GM12878 (cell line): ENCODE data around the gene FAM221B. TPM values are rescaled to one million over a fixed set of nuclear protein-coding genes. Genes with fewer than 3 reads are reported as not detected.

ENCODE experiments used
- ATAC-seq: fragments of 200-7000 bp; cut with Tn5 transposase; 3 replicates; pipeline ENCODE4 v1.9.1; 2020; ENCODE audit warnings: mild to moderate bottlenecking, moderate library complexity
- BruUV-seq: library from RNA; stranded (reverse); fragments of 400-500 nt; replicated peaks from 2 replicates; lab custom pipeline; 2021; lab: Mats Ljungman, UMichigan
- CTCF ChIA-PET: fragments of 300-600 bp; sonication (Branson Sonifier 250); formaldehyde crosslinking; extraction: SDS; loops from one replicate; lab custom pipeline; 2021; ENCODE audit warnings: inconsistent platforms; lab: Yijun Ruan, JAX
- POLR2A ChIA-PET: fragments of 350-600 bp; formaldehyde crosslinking; extraction: SDS; loops from one replicate; lab custom pipeline; 2021; ENCODE audit warnings: inconsistent platforms; lab: Charles Lee
- RAD21 ChIA-PET: fragments of 300-600 bp; sonication (Branson Sonifier 250); formaldehyde crosslinking; loops from one replicate; lab custom pipeline; 2023; ENCODE audit warnings: antibody characterized with exemption; ENCODE audit not compliant: unreplicated experiment; lab: Charles Lee
- SMC1A ChIA-PET: fragments of 300-600 bp; sonication (Branson Sonifier 250); formaldehyde crosslinking; loops from one replicate; lab custom pipeline; 2023; ENCODE audit not compliant: unreplicated experiment, uncharacterized antibody; lab: Charles Lee
- DNase-seq: peaks from one replicate; pipeline ENCODE4 v3.0.0-alpha.2; 2011; ENCODE audit warnings: low read depth, low spot score
- FAIRE-seq: peaks from 3 replicates; lab custom pipeline; 2011; peaks lifted over from hg19 to GRCh38; lab: Jason Lieb, UNC
- H2AFZ ChIP-seq: 2 replicates; pipeline ENCODE4 v1.6.0; 2011; ENCODE audit warnings: low read depth, low read length, control low read depth; ENCODE audit not compliant: control insufficient read depth
- H3K27ac ChIP-seq: 2 replicates; pipeline ENCODE4 v1.5.1; 2011; ENCODE audit warnings: control low read depth; ENCODE audit not compliant: control insufficient read depth, insufficient read depth
- H3K27me3 ChIP-seq, 2 experiments: replicated peaks in 1 of 2; 2 replicates each; pipeline versions ENCODE4 v1.6.0 to v1.6.1; 2011; ENCODE audit warnings: low read length in 1 of 2; ENCODE audit not compliant: control insufficient read depth in 2 of 2, insufficient read depth in 2 of 2
- H3K36me3 ChIP-seq, 2 experiments: 2 replicates each; pipeline ENCODE4 v1.5.1; 2011; ENCODE audit warnings: low read length in 1 of 2; ENCODE audit not compliant: control insufficient read depth in 2 of 2, insufficient read depth in 2 of 2
- H3K4me1 ChIP-seq: 2 replicates; pipeline ENCODE4 v1.6.1; 2011; ENCODE audit warnings: mild to moderate bottlenecking, low read length, moderate library complexity, mixed read lengths; ENCODE audit not compliant: control insufficient read depth, insufficient read depth
- H3K4me2 ChIP-seq: 2 replicates; pipeline ENCODE4 v1.6.0; 2011; ENCODE audit warnings: control low read depth; ENCODE audit not compliant: control insufficient read depth, insufficient read depth
- H3K4me3 ChIP-seq: fragments of 200-600 bp; sonication (generic); 2 replicates; pipeline ENCODE4 v1.5.1; 2016
- H3K79me2 ChIP-seq: 2 replicates; pipeline ENCODE4 v1.6.0; 2011; ENCODE audit warnings: low read length; ENCODE audit not compliant: control insufficient read depth, insufficient read depth
- H3K9ac ChIP-seq: 2 replicates; pipeline ENCODE4 v1.8.0; 2011; ENCODE audit warnings: low read length, control low read depth, mixed read lengths; ENCODE audit not compliant: control insufficient read depth, insufficient read depth
- H3K9me3 ChIP-seq: replicated peaks from 3 replicates; pipeline ENCODE4 v1.5.1; 2011; ENCODE audit warnings: mild to moderate bottlenecking, low read length; ENCODE audit not compliant: control insufficient read depth, insufficient read depth
- H4K20me1 ChIP-seq: 2 replicates; pipeline ENCODE4 v1.6.0; 2011; ENCODE audit not compliant: control insufficient read depth, insufficient read depth
- ATF3 ChIP-seq: IDR thresholded peaks from 2 replicates; pipeline ENCODE4 v1.6.1; 2011; ENCODE audit warnings: low read depth, mild to moderate bottlenecking, low read length, moderate library complexity, borderline replicate concordance; ENCODE audit errors: extremely low read depth
- BCL3 ChIP-seq: IDR thresholded peaks from 2 replicates; pipeline ENCODE4 v1.6.1; 2011; ENCODE audit warnings: borderline replicate concordance, low read depth, mild to moderate bottlenecking, moderate library complexity, low read length; ENCODE audit not compliant: insufficient read depth, poor library complexity, severe bottlenecking
- BMI1 ChIP-seq: fragments of 450-650 bp; IDR thresholded peaks from 2 replicates; pipeline ENCODE4 v1.6.1; 2016; ENCODE audit warnings: mild to moderate bottlenecking, moderate library complexity, borderline replicate concordance
- CHD1 ChIP-seq: IDR thresholded peaks from 2 replicates; pipeline ENCODE4 v1.6.1; 2012; ENCODE audit warnings: low read depth, low read length, improper control_type of control experiment
- HDAC2 ChIP-seq: fragments of 200-600 bp; sonication (generic); IDR thresholded peaks from 2 replicates; pipeline ENCODE4 v1.6.1; 2017
- IKZF2 ChIP-seq, 2 experiments: fragments of 450-650 bp; IDR thresholded peaks; 2 replicates each; pipeline ENCODE4 v1.6.1; 2017; ENCODE audit warnings: mild to moderate bottlenecking in 2 of 2, moderate library complexity in 2 of 2
- LARP7 ChIP-seq: fragments of 450-650 bp; IDR thresholded peaks from 2 replicates; pipeline ENCODE4 v1.6.1; 2017; ENCODE audit warnings: mild to moderate bottlenecking
- MAX ChIP-seq: IDR thresholded peaks from 2 replicates; pipeline ENCODE4 v1.6.1; 2012; ENCODE audit warnings: low read depth, low read length, improper control_type of control experiment
- MEF2B ChIP-seq: fragments of 450-650 bp; IDR thresholded peaks from 2 replicates; pipeline ENCODE4 v1.6.1; 2018; ENCODE audit warnings: mild to moderate bottlenecking, moderate library complexity; ENCODE audit not compliant: partially characterized antibody, poor library complexity, severe bottlenecking
- NRF1 ChIP-seq: conservative IDR thresholded peaks from 2 replicates; pipeline ENCODE4 v1.6.1; 2011; ENCODE audit warnings: mild to moderate bottlenecking, low read depth, low read length, improper control_type of control experiment
- PRDM15 ChIP-seq: fragments of 450-650 bp; formaldehyde crosslinking; IDR thresholded peaks from 2 replicates; pipeline ENCODE4 v1.4.0; 2020; ENCODE audit warnings: mild to moderate bottlenecking, moderate library complexity
- RBBP5 ChIP-seq: fragments of 200-600 bp; sonication (generic); conservative IDR thresholded peaks from 2 replicates; pipeline ENCODE4 v1.6.1; 2016
- TBL1XR1 ChIP-seq: IDR thresholded peaks from 2 replicates; pipeline ENCODE4 v1.6.1; 2012; ENCODE audit warnings: low read depth, low read length, improper control_type of control experiment
- TCF3 ChIP-seq: IDR thresholded peaks from 2 replicates; pipeline ENCODE4 v1.6.1; 2012; ENCODE audit warnings: low read depth, mild to moderate bottlenecking, low read length, borderline replicate concordance; ENCODE audit not compliant: insufficient read depth
- WRNIP1 ChIP-seq: IDR thresholded peaks from 2 replicates; pipeline ENCODE4 v1.6.1; 2011; ENCODE audit warnings: low read depth, low read length, improper control_type of control experiment, borderline replicate concordance
- ZNF207 ChIP-seq: fragments of 450-650 bp; IDR thresholded peaks from 2 replicates; pipeline ENCODE4 v1.6.1; 2014; ENCODE audit warnings: antibody characterized with exemption, mild to moderate bottlenecking, borderline replicate concordance
- ZNF274 ChIP-seq: IDR thresholded peaks from one replicate; pipeline ENCODE4 v1.8.0; 2011; ENCODE audit not compliant: insufficient read length, insufficient read depth
- WGBS: methylation state at CpG from one replicate; pipeline ENCODE4 v1.1.6; 2016; ENCODE audit warnings: low lambda C conversion rate; ENCODE audit not compliant: insufficient replicate concordance, insufficient coverage; ENCODE audit errors: missing lambda C conversion rate; 5-methylcytosine and 5-hydroxymethylcytosine counted together
- in situ Hi-C: fragments of 300-500 bp; cut with MboI; formaldehyde crosslinking; loops from 9 replicates; pipeline ENCODE4 v1.14.3; 2018; ENCODE audit warnings: mixed read lengths
- intact Hi-C: fragments of 100-400 bp; cut with micrococcal nuclease; formaldehyde crosslinking; loops from one replicate; pipeline ENCODE4 v1.14.2; 2022; ENCODE audit not compliant: unreplicated experiment
- polyA plus RNA-seq, 11 experiments: library from polyadenylated mRNA; depleted of rRNA in 4 of 11; unstranded in 6 of 11; stranded (reverse) in 5 of 11; fragments of >200 nt; fragmentation: Nextera tagmentation in 4 of 11; fragmentation: Illumina TruSeq in 1 of 11; extraction: Ambion mirVana in 4 of 11; extraction: Trizol in 1 of 11; gene quantifications; 1 replicate in 1 of 11; 2 replicates in 10 of 11; pipeline versions ENCODE4 v1.2.1 to v1.2.3, GENCODE V29; 2011 to 2016; ENCODE audit warnings: inconsistent platforms in 2 of 11, missing spikeins in 2 of 11, low read depth in 1 of 11
- total RNA-seq, 4 experiments: library from RNA; depleted of rRNA in 3 of 4; stranded (reverse); fragments of >200 nt in 3 of 4; fragmentation: Illumina TruSeq in 1 of 4; extraction: Trizol in 1 of 4; gene quantifications; 2 replicates each; pipeline versions ENCODE4 v1.2.1 to v1.2.3, GENCODE V29; 2013 to 2021

The FAM221B gene
- total and polyA plus RNA-seq, 10 of the 15 experiments (the other 5 are each of a cell fraction or from before 2014, with no cell fraction given) = 0.02 to 0.12 (median 0.04) TPM; not detected in 5

- TF ChIP-seq ATF3 = no peak
- TF ChIP-seq ZNF207 = no peak
- TF ChIP-seq MEF2B = no peak
- no peak for TF ChIP-seq ZNF274
- TF ChIP-seq BCL3 = no peak
- no peak for TF ChIP-seq CHD1
Observed at GRCh38 chr9:35810122-35810521, 18.4 kb downstream of the FAM221B start (continued).

- Histone ChIP-seq H3K79me2 (no peaks in the 10 kb centered on the region), H3K9ac (no peak overlapping the region), H3K9me3 (no peaks in the 10 kb centered on the region), H3K4me2 (no peak overlapping the region), H3K36me3 (peaks cover 5 to 20% of the 10 kb centered on the region in 2 experiments), H3K4me1 (peaks cover 24% of the 10 kb centered on the region), H2AFZ (no peak overlapping the region), H4K20me1 (no peaks in the 10 kb centered on the region), H3K27ac (no peak overlapping the region), H3K27me3 (no peaks in the 10 kb centered on the region), H3K4me3 (no peak overlapping the region)
- ChIA-PET POLR2A (no interaction called here), CTCF (interaction anchor here (0.8 to 1.2 kb wide), 4 partner anchors 18 to 74 kb away, joined by 3 to 4 read pairs (median 4); no protein-coding TSS in a partner anchor), SMC1A (no interaction called here), RAD21 (no interaction called here)
- WGBS = 91% methylated on average over 9 of the region's 9 CpGs
- intact Hi-C loops = no loop called here
- no peak for DNase-seq
- no TSS peak for BruUV-seq
- in situ Hi-C loops = no loop called here
- no peak for FAIRE-seq
- no peak for ATAC-seq
- TF ChIP-seq BMI1 (no peak), WRNIP1 (no peak), RBBP5 (no peak), TBL1XR1 (no peak), HDAC2 (no peak), BCL3 (no peak), PRDM15 (no peak), NRF1 (no peak), MAX (no peak), LARP7 (no peak), TCF3 (no peak), IKZF2 (IDR thresholded peaks at IDR 0.05) (no peak)
Observed at GRCh38 chr9:35808433-35808832, 20.1 kb downstream of the FAM221B start.
